ENCODE results near the gene DYNC1H1.

DNA sequence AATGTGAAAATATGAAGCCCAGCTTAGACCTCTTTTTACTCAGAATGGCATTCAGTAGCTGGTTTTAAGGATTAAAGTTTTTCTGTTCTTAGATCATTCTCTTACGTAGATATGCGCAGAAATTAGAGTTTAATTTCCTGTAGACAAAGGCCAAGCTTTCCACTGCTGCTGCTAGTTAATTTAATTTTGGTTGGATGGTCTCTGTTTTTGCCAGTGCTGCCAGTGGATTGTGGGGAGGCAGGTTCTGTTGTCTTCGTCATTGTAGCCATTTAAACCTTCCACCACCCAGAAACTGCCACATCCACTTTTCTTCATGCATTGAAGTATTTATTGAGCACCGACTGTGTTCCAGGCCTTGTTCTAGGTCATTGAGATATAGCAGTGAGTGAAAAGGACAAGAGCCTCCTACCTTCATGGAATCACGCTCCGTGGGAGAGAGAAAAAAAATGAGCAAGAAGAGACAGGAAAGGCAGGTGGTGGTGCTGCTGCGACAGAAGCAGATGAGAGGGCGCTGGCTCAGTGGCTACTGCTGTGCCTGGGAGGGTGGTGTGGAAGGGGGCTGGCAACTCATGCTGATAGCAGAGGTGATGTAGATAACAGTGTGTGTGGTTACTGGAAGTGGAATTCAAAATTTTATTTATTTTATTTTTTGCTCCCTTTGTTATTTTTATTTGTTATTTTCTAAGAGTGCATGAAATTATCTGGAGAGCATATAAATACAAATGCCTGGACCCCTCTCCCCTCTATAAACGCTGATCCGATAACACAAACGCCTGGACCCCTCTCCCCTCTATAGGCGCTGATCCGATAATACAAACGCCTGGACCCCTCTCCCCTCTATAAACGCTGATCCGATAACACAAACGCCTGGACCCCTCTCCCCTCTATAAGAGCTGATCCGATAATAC lies 33.3 kb downstream of the DYNC1H1 start:
- no peak for TF ChIP-seq POLR2A (IDR thresholded peaks at IDR 0.05; ENCODE audit: low read length)
- no peak for TF ChIP-seq GATA1 (IDR thresholded peaks at IDR 0.05; ENCODE audit: low read depth, low read length)

All from erythroblast (primary cell).